ENCODE results near the gene AMIGO2.
"Not testable (repeated sequence)": the region's sequence is repeated elsewhere in the genome, so short reads cannot be mapped to it uniquely, and the experiment has no call there.

The AMIGO2 gene

DNA sequence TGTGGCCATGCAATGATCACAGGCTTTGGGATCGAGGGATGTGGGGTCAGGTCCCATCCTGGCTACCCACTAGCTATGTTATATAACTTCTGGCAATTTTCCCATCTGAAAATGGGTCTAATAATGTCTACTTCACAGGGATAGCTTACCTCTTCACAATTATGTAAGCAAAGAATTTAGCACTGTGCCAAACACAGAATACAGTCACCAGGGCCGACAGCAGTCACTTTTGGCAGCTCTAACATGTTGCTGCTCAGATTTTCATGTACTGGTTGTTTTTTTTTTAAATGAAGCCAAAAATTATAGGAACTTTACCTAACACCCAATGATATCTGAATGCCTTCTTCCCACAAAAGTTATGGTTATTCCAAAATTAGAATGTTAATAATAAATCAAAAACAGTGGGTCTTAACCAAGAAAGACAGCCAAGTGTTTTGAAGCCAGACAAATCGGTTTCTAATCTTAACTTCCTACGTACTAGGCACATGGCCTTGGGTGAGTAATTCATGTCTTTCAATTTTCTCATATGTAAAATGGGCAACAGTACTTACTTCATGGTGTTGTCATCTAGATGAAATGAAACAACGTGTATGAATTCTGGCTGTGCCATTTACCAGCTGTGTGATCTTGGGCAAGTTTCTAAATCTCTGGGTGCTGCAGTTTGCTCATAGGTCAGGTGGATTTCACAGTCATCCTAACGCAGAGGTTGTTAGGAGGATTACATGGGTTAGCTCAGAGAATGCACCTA, 13.3 kb downstream of the AMIGO2 start:
- no peak overlapping the region for H3K4me3 ChIP-seq (ENCODE audit: low read depth, low read length)
- ChIA-PET POLR2A (no interaction called here), CTCF (no interaction called here)
- TF ChIP-seq, protein P1, sequence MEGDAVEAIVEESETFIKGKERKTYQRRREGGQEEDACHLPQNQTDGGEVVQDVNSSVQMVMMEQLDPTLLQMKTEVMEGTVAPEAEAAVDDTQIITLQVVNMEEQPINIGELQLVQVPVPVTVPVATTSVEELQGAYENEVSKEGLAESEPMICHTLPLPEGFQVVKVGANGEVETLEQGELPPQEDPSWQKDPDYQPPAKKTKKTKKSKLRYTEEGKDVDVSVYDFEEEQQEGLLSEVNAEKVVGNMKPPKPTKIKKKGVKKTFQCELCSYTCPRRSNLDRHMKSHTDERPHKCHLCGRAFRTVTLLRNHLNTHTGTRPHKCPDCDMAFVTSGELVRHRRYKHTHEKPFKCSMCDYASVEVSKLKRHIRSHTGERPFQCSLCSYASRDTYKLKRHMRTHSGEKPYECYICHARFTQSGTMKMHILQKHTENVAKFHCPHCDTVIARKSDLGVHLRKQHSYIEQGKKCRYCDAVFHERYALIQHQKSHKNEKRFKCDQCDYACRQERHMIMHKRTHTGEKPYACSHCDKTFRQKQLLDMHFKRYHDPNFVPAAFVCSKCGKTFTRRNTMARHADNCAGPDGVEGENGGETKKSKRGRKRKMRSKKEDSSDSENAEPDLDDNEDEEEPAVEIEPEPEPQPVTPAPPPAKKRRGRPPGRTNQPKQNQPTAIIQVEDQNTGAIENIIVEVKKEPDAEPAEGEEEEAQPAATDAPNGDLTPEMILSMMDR (IDR thresholded peaks at IDR 0.05; ENCODE audit: insufficient read depth, low read length, missing control alignments) = no peak
- DNase-seq (ENCODE audit: low read depth, low spot score) = no peak

DNA sequence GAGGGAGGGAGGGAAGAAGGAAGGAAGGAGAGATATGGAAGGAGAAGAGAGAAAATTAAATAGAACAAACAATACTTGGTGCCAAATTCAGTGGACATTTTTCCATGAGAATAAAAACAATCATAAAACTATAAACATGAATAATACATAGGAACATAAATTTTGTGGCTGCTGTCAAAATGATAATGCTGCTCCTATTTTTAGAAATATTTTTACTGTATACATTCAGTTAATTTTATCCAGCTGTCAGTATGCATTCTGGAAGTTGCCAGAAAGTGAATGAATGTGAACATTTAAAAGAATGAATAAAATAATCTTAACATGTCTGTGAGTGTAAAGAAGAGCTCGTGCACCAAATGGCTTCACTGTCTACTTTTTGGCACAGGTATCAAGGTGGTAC, 14.2 kb downstream of the AMIGO2 start:
- POLR2A ChIA-PET = no interaction called here
- no peak for DNase-seq (ENCODE audit: low read depth, low spot score)
- TF ChIP-seq, protein P1 (IDR thresholded peaks at IDR 0.05; ENCODE audit: insufficient read depth, low read length, missing control alignments) = no peak
- CTCF ChIA-PET = no interaction called here
- no peak overlapping the region for H3K4me3 ChIP-seq (ENCODE audit: low read depth, low read length)

DNA sequence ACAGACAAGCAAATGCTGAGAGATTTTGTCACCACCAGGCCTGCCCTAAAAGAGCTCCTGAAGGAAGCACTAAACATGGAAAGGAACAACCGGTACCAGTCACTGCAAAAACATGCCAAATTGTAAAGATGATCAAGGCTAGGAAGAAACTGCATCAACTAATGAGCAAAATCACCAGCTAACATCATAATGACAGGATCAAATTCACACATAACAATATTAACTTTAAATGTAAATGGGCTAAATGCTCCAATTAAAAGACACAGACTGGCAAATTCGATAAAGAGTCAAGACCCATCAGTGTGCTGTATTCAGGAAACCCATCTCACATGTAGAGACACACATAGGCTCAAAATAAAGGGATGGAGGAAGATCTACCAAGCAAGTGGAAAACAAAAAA, 21.1 kb downstream of the AMIGO2 start:
- DNase-seq (ENCODE audit: low read depth, low spot score); POLR2A ChIA-PET; CTCF ChIA-PET: not testable (repeated sequence)

DNA sequence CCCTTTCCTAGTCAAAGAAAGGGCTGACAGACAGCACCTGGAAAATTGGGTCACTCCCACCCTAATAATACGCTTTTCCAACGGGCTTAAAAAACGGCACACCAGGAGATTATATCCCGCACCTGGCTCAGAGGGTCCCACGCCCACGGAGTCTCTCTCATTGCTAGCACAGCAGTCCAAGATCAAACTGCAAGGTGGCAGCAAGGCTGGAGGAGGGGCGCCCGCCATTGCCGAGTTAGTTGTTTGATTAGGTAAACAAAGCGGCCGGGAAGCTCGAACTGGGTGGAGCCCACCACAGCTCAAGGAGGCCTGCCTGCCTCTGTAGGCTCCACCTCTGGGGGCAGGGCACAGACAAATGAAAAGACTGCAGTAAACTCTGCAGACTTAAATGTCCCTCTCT, 22.8 kb downstream of the AMIGO2 start:
- POLR2A ChIA-PET; H3K4me3 ChIP-seq (ENCODE audit: low read depth, low read length); DNase-seq (ENCODE audit: low read depth, low spot score): not testable (repeated sequence)
- CTCF ChIA-PET = interaction anchor here (1.3 kb wide), 1 partner anchor 16 kb away, joined by 3 read pairs; no protein-coding TSS in a partner anchor

More for the DNA sequence above, 21.1 kb downstream of the AMIGO2 start:
- not testable (repeated sequence) for H3K4me3 ChIP-seq (ENCODE audit: low read depth, low read length)

DNA sequence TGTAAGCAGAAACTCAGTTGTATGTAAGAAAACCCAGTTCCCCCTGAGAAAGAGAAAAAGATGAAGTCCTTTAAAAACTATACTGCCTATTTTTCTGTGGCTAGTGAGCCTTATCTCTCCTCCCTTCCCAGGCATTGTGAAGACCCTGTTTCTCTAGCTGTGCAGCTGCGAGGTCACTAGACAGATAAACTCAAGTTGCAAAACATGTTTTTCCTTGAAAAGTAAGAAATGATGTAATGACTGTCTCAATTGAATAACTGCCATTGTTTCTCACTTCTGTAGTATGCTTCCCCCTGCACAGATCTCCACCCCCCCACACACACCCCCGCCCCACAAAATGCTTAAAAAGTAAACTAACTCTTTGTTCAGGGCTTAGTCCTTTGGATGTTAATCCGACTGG, 23.9 kb downstream of the AMIGO2 start:
- POLR2A ChIA-PET; H3K4me3 ChIP-seq (ENCODE audit: low read depth, low read length); DNase-seq (ENCODE audit: low read depth, low spot score); CTCF ChIA-PET: not testable (repeated sequence)

DNA sequence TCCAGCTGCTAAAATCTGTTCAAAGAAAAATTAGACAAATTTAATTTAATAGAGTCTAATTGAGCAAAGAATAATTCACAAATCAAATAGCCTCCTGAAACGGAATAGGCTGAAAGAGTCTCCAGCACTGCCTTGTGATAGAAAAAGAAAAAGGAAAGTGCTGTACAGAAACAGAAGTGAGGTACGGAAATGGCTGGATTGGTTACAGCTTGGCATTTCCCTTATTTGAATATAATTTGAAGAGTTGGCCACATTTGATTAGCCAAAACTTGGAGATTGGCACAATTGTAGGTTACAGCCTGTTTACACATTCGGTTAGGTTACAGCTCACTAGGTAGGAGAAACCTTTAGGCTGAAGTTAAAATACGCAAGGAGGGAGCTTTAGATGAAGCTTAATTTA, 25.1 kb downstream of the AMIGO2 start:
- no peak overlapping the region for H3K4me3 ChIP-seq (ENCODE audit: low read depth, low read length)
- DNase-seq (ENCODE audit: low read depth, low spot score) = no peak
- CTCF ChIA-PET = interaction anchor here (0.7 to 1.0 kb wide), 3 partner anchors 17 to 583 kb away, joined by 3 read pairs; no protein-coding TSS in a partner anchor
- TF ChIP-seq, protein P1 (IDR thresholded peaks at IDR 0.05; ENCODE audit: insufficient read depth, low read length, missing control alignments) = no peak
- POLR2A ChIA-PET = no interaction called here

DNA sequence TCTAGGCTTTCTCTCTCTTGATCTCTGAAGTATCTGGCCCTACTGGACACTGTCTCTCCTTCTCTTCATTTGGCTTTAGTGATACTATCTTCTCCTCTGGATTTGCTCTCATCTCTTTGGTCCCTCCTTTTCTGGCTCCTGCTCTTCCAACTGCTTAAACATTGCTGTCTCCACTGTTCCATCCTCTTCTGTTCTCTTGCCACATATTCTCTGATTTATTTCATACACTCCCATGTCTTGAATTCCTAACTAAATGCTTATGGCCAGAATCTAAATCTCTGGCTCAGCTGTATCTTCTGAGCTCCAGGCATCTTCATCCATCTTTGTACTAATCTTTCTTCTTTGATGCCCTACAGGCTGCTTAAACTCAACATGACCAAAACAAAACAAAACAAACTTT, 25.8 kb downstream of the AMIGO2 start:
- ChIA-PET CTCF (interaction anchor here (0.8 kb wide), 1 partner anchor 15 kb away, joined by 3 read pairs; no protein-coding TSS in a partner anchor), POLR2A (no interaction called here)
- TF ChIP-seq, protein P1 (IDR thresholded peaks at IDR 0.05; ENCODE audit: insufficient read depth, low read length, missing control alignments) = no peak

DNA sequence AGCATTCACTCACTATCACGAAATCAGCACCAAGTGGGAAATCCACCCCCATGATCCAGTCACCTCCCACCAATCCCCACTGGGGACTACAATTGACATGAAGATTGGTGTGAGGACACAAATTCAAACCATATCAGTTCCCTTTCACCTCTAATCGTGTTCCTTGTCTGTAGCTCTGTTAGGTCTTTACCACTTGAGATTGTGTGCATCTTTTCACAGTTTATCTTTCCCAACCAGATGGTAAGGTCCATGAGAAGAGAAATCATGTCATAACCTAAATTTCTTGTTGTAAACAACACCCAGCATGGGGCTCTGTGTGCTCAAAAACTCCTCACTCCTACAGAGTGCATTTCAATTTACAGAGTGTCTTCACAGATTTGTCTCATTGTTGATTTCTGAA, 27.5 kb downstream of the AMIGO2 start:
- POLR2A ChIA-PET = no interaction called here
- DNase-seq (ENCODE audit: low read depth, low spot score) = no peak
- H3K4me3 ChIP-seq (ENCODE audit: low read depth, low read length) = no peak overlapping the region
- CTCF ChIA-PET = interaction anchor here (1.2 kb wide), 1 partner anchor 19 kb away, joined by 3 read pairs; no protein-coding TSS in a partner anchor
- TF ChIP-seq, protein P1 (IDR thresholded peaks at IDR 0.05; ENCODE audit: insufficient read depth, low read length, missing control alignments) = no peak

More for the DNA sequence above, 25.8 kb downstream of the AMIGO2 start:
- DNase-seq (ENCODE audit: low read depth, low spot score) = no peak
- no peak overlapping the region for H3K4me3 ChIP-seq (ENCODE audit: low read depth, low read length)

DNA sequence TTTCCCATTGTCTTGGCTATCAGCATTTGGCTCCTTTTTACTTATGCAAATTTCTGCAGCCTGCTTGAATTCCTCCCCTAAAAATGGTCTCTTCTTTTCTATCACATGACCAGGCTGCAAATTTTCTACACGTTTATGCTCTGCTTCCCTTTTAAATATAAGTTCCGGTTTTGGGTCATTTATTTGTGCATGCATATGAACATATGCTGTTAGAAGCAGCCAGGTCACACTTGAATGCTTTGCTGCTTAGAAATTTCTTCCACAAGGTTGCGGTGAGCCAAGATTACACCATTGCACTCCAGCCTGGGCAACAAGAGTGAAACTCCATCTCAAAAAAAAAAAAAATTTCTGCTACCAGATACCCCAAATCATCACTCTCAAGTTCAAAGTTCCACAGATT, 28.5 kb downstream of the AMIGO2 start:
- DNase-seq (ENCODE audit: low read depth, low spot score); POLR2A ChIA-PET: not testable (repeated sequence)

More for the DNA sequence above, 28.5 kb downstream of the AMIGO2 start:
- CTCF ChIA-PET; H3K4me3 ChIP-seq (ENCODE audit: low read depth, low read length): not testable (repeated sequence)
